Esophagus squamous epithelium (tissue), 4 donors: ENCODE data around the gene B4GALT3.

Experiments
- CTCF ChIP-seq, 6 experiments: fragments of 450-650 bp in 4 of 6; fragments of 200-600 bp in 2 of 6; sonication (generic) in 2 of 6; IDR thresholded peaks; one replicate each; pipeline ENCODE4 v1.5.1; 2016 to 2019; ENCODE audit warnings: antibody characterized with exemption in 6 of 6, mild to moderate bottlenecking in 4 of 6, moderate library complexity in 4 of 6
- POLR2A ChIP-seq, 4 donors: fragments of 450-650 bp; IDR thresholded peaks; one replicate each; pipeline ENCODE4 v1.6.1; 2017; ENCODE audit warnings: antibody characterized with exemption in 4 of 4, mild to moderate bottlenecking in 4 of 4, moderate library complexity in 3 of 4

- TF ChIP-seq CTCF (IDR thresholded peaks at IDR 0.05) (no peak), POLR2A (IDR thresholded peaks at IDR 0.05) (no peak)
Measured at GRCh38 chr1:161187311-161187710, 10.0 kb upstream of the B4GALT3 start.
